Measurements from ENCODE around the gene CRIP1. TPM values are rescaled to one million over a fixed set of nuclear protein-coding genes. Genes with fewer than 3 reads are reported as not detected.

Gene CRIP1
- total RNA-seq, 1 donor from 2014 or later, result 99.3 TPM

DNA sequence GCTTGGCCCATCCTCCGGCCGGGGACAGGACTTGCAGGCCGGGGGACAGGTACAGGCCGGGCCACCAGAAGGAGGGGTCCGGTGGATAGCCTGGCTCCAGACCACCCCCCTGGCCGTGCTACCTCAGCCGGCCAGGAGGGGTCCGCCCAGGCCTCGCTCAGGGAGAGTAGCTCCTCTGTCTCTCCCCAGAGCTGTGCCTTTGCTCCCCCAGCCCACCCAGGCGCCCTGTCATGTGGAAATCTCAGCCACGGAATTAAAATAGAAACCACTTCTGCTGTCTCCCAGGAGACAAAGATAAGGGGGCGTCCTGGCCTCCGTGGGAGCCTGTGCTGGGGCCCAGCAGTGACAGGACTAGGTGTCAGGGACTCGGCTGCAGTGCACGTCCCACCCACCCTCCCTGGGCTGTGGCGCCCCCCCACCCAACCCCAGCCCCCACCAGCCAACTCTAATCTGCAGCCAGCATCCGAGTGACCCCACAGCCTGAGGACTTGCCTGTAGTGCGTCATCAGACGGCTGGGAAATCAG is 15.3 kb upstream of the CRIP1 start:
- Mint-ChIP-seq H3K4me3 (no peak overlapping the region), H3K4me1 (no peaks in the 10 kb centered on the region), H3K27me3 (no peaks in the 10 kb centered on the region), H3K36me3 (ENCODE audit: low read depth) (peaks cover 2% of the 10 kb centered on the region), H3K27ac (no peak overlapping the region), H3K9me3 (no peaks in the 10 kb centered on the region)
- no peak for DNase-seq
- intact Hi-C loops (cut with micrococcal nuclease), result loop anchor here (10.0 kb wide), 1 partner anchor 53 kb away; the partner anchor contains the start of gene TMEM121

DNA sequence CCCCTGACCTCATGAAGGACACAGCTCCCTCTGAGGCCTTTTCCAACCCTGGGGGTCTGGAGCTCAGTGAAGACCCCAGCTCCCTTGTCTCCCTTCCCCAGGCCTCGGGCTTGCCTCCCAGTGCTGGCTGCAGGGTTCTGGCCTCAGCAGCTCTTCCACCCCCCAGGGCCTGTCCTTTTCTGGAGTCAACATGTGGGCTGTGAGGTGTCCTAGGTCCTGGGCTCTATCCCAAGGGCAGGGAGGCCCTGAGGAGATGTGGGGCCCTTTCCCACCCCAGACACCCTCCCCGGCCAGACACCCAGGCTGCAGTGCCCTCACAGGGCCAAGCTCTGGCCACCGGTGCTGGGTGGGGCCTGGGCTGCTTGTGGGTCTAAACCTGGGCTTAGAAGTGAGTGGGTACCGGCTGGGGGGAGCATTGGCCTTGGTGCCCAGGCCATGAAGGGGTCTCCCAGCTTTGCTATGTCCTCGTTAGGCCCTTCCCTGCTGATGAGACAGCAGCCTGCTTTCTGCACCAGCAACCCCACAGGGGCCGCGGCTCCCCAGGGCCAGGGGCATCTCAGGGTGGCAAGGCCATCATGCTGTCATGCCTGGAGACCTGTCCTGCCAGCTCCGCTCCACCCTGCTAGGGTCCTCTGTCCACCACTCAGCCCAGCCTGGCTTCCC is 14.7 kb upstream of the CRIP1 start:
- peaks cover 4% of the 10 kb centered on the region for H3K27me3 Mint-ChIP-seq
- DNase-seq, result no peak
- intact Hi-C loops (cut with micrococcal nuclease), result loop anchor here (10.0 kb wide), 1 partner anchor 53 kb away; the partner anchor contains the start of gene TMEM121
- no peaks in the 10 kb centered on the region for H3K9me3 Mint-ChIP-seq
- no peak overlapping the region for H3K4me3 Mint-ChIP-seq
- H3K27ac Mint-ChIP-seq, result no peak overlapping the region
- H3K4me1 Mint-ChIP-seq, result no peaks in the 10 kb centered on the region
- H3K36me3 Mint-ChIP-seq (ENCODE audit: low read depth), result peaks cover 2% of the 10 kb centered on the region

DNA sequence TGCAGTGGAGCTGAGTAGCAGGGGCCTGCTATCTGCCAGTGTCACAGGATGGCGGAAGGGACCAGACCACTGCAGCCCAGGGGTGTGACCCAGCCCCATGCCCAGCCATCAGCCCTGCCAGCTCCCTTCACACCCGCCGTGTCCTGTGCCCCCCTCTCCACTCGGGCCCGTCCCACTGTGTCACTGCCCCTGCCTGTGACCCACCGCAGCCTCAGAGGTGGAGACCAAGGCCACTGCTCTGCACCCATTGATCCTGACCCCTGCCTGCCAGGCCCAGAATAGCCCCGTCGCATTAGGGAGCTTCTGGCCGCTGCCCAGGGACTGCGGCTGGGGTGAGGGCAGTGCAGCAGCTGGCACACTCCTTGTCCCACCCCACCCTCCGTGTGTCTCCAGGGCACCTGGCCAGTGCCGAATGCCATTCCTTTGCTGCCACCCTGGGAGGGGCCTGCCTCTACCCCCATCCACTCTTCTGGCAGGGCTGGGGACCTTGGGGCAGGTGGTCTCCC is 14.1 kb upstream of the CRIP1 start:
- Mint-ChIP-seq H3K4me3 (no peak overlapping the region), H3K27me3 (peaks cover 10% of the 10 kb centered on the region), H3K36me3 (ENCODE audit: low read depth) (peaks cover 3% of the 10 kb centered on the region), H3K9me3 (peaks cover 4% of the 10 kb centered on the region), H3K4me1 (peaks cover 5% of the 10 kb centered on the region), H3K27ac (no peak overlapping the region)
- intact Hi-C loops (cut with micrococcal nuclease), result loop anchor here (10.0 kb wide), 1 partner anchor 52 kb away; the partner anchor contains the start of gene TMEM121
- DNase-seq, result no peak

DNA sequence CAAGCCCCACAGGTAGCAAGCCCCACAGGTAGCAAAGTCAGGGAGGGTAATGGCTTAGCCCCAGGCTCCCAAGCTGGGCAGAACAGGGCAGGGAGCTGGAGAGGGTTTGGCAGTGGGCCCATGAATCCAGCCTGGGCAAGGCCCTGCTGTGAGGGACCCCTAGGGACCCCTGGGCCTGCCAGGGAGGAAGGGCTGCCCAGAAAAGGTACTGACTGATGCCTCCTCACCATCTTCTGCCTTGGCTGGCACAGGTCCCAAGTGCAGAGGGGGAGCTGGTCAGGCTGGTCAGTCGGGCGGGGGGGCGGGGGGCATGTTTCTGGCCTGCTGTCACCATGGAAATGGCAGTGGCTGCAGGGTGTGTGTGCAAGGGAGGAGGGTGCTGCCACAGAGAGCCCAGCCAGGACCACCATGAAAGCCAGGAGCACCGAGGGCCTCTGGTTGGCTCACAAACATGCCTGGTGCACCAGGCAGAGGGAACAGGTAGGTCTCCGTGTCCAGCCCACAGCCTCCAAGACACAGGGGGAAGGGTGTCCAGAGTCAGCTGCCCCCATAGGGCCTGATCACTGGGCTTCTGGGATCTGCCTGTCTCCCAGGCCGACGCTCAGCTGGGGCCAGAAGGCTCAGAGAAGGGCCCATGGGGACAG is 13.5 kb upstream of the CRIP1 start:
- H3K4me3 Mint-ChIP-seq, result peak overlapping the region; percentile 72
- intact Hi-C loops (cut with micrococcal nuclease), result loop anchor here (10.0 kb wide), 1 partner anchor 52 kb away; the partner anchor contains the start of gene TMEM121
- H3K27ac Mint-ChIP-seq, result no peak overlapping the region
- no peak for DNase-seq
- peaks cover 4% of the 10 kb centered on the region for H3K9me3 Mint-ChIP-seq
- H3K36me3 Mint-ChIP-seq (ENCODE audit: low read depth), result peaks cover 3% of the 10 kb centered on the region
- peaks cover 11% of the 10 kb centered on the region for H3K27me3 Mint-ChIP-seq
- peaks cover 5% of the 10 kb centered on the region for H3K4me1 Mint-ChIP-seq

DNA sequence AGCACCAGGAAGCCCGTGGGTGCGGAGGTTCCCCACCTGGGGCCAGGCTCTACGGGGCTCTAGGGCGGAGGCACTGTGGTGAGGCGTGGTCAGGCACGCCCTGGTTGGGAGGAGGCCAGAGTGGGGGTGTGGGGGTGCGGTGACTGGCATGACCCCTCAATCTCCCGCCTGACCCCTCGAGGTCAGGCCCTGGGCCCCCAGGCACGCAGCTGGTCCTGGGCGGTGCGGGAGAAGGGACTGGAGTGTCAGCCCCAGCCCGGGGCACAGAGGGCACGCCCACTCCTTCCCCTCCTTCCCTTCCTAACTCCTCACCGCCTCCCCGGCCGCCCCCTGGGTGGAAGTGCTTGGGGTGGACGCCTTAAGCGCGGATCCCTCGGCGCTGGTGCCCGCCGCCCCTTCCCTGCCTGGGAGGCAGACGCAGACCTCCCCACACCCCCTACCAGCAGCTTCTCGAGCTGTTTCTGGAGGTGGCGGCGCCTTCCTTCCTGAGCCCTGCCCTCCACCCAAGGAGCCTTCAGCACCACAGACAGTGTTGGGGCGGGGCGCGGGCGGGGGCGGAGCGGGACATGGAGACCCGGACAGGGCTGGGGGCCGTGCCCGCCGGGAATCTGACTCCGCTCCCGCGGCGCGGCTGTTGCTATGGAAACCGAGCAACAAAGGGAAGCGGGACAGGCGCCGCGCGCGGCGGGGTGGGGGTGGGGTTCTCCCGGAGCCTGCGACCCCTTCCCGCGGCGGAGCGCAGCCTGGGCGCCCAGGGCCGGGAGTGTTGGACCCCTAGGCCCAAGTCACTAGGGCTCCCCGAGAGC is 12.8 kb upstream of the CRIP1 start:
- intact Hi-C loops (cut with micrococcal nuclease), result loop anchor here (2.0 to 10.0 kb wide), 2 partner anchors 17 to 51 kb away; partner anchors contain the start of genes TEDC1 and TMEM121
- H3K36me3 Mint-ChIP-seq (ENCODE audit: low read depth), result peaks cover 3% of the 10 kb centered on the region
- peaks cover 11% of the 10 kb centered on the region for H3K27me3 Mint-ChIP-seq
- no peak overlapping the region for H3K27ac Mint-ChIP-seq
- peak; percentile 89 for DNase-seq
- peak overlapping the region; percentile 72 for H3K4me3 Mint-ChIP-seq
- peaks cover 4% of the 10 kb centered on the region for H3K9me3 Mint-ChIP-seq
- H3K4me1 Mint-ChIP-seq, result peaks cover 5% of the 10 kb centered on the region

DNA sequence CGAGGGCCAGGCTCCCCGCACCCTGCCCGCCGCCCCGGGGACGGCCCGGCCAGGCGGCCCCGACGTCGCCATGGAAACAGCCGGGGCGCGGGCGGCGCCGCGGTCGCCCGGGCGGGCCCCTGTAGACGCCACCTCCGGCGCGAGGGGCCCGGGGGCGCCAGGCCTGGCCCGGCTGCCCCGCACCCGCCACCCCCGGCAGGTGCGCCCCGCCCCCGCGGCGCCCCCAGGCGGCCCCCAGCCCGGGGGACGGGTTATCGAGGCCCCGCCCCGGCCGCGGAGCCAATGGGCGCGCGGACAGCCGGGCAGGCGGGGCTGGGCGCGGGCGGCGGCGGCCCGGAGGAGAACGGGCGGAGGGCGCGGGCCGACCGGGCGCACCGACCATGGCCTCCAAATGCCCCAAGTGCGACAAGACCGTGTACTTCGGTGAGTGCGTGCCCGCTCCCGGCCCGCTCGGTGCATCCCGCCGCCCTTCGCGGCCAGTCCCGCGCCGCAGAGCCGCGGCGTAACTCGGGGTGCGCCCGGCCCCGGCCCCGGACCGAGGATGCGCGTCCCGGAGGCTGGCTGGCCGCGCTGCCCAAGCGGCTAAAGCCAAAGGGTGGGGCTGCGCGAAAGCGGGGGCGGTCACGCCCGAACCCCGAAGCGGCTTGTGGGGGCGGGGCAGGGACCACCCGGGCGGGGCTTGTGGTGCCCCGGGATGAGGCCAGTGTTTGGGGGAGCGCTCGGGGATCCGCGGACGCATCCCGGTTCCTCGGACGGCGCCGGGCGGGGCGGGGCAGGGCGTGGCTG is 12.0 kb upstream of the CRIP1 start, which contains the start of gene CRIP2:
Gene CRIP2, plus strand, starts transcription at position 339 of the 786 bp plus-strand sequence. Its CDS starts 42 bp downstream, at position 381.
- peaks cover 5% of the 10 kb centered on the region for H3K4me1 Mint-ChIP-seq
- peaks cover 4% of the 10 kb centered on the region for H3K36me3 Mint-ChIP-seq (ENCODE audit: low read depth)
- H3K9me3 Mint-ChIP-seq, result peaks cover 4% of the 10 kb centered on the region
- DNase-seq, result peak; percentile 89
- H3K4me3 Mint-ChIP-seq, result peak within 1 kb of the TSS; percentile 72
- H3K27ac Mint-ChIP-seq, result no peak within 1 kb of the TSS
- peaks cover 12% of the 10 kb centered on the region for H3K27me3 Mint-ChIP-seq
- intact Hi-C loops (cut with micrococcal nuclease), result loop anchor here (2.0 to 10.0 kb wide), 2 partner anchors 16 to 50 kb away; partner anchors contain the start of genes TEDC1 and TMEM121

DNA sequence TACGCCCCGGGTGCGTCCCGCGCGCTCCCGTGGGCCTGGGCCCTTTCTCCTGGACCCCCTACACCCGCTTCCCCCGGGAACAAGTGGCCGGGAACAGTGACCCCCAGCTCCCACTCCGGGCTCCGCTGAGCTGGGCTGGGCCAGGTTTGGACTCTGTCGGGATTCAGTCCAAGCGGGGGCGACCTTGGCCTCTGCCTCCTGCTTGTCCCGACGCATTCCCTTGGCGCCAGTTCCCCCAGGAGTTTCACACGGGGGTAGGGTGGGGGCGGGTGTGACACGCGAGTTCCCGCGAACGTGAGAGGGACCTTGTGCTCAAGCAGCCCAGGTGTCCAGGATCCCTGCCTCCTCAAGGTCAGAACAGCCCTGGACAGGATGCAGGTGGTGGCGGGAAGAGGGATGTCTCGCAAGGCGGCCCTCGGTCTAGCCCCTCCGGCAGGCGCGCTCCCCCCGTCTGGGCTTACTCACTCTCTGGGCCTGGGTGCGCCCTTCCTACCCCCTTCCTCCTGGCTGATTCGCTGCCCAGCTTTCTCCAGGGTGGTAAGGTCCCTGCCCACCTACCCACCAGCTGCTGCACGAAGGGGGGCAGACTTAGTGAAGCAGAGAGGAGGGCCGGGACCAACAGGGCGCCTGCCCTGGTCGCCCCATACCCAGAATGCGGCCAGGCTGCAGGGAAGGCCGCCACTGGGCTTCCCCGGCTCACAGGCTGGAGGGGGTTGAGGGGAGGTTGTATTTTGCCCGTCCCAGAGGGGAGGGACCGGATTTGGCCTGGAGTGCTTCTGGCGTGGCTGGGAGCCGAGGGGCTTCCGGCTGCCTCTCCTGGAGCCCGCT is 11.2 kb upstream of the CRIP1 start:
- Mint-ChIP-seq H3K9me3 (peaks cover 4% of the 10 kb centered on the region), H3K36me3 (ENCODE audit: low read depth) (peaks cover 5% of the 10 kb centered on the region), H3K27me3 (peaks cover 16% of the 10 kb centered on the region), H3K27ac (no peak overlapping the region), H3K4me1 (peaks cover 8% of the 10 kb centered on the region), H3K4me3 (peak overlapping the region; percentile 28)
- no peak for DNase-seq
- intact Hi-C loops (cut with micrococcal nuclease), result loop anchor here (2.0 to 10.0 kb wide), 2 partner anchors 15 to 49 kb away; partner anchors contain the start of genes TEDC1 and TMEM121

DNA sequence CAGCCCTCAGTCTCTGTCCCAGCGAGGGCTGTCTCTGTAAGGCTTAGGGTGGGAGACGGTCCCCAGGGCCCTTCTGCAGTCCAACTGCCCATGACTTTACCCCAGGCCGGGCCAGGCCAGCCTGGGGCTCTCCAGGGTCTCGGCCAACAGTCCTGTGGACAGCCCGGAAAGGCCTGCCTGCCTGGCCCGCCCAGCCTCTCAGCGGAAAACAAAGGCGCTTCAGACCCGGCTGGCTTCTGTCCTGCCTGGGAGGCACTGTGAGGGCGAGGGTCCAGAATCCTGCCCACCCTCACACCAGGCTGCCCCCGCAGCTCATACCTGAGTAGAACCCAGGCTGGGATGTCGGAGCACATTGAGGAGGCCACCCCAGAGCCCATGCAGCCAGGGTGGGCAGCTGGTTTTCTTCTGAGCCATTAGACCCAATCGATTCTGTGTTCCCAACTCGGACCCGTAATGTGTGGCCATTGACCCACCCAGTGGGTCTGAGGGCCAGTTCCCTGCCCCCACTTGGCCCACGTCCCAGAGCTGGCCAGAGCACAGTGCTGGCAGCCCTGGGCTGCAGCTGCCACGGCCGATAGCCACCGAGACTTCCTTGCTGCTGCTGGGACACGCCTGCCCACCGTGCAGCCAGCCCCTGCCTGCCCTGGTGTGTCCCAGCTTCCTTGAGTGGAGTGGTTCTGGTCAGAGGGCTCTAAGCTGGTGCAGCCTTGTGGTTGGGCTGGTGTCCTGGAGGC is 10.4 kb upstream of the CRIP1 start:
- intact Hi-C loops (cut with micrococcal nuclease), result loop anchor here (10.0 kb wide), 1 partner anchor 49 kb away; the partner anchor contains the start of gene TMEM121
- H3K27ac Mint-ChIP-seq, result no peak overlapping the region

DNA sequence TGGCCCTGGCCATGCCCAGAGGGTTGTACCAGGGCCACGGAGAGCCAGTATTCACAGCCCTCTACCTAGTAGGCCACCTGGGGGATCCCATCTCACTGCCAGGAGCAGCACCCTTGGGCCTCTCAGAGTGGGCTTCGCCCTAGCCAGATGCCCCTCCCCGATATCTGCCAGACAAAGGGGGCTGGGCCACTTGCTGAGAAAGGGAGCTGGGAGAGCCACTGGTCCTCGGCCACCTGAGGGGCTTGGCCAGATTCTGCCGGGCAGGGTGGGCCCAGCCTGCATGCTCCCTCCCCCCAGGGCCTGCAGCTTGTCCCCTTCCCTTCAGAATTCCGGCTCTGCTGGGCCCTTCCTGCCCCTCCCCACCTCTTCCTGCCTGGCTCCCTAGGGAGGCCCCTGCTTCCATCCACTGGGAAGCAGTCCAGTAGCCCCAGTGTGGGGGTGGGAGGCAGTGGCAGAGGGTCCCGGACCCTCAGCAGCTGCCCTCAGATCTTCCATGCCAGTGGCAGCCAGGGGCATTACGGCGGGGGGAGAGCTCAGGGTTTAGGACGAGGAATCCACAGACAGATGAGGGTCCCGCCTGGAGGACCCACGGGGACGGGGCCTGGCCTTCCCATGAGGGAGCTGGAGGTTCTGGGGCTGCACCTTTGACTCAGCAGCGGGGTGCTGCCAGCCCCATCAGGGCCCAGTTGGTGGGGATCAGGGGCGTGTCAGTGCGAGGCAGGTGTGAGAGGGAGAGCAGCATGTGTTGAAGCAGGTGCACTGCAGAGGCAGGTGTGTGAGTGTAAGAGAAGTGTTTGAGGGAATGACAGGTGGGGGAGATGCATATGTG is 9.6 kb upstream of the CRIP1 start:
- Mint-ChIP-seq H3K27me3 (peaks cover 21% of the 10 kb centered on the region), H3K36me3 (ENCODE audit: low read depth) (peaks cover 5% of the 10 kb centered on the region), H3K27ac (peak overlapping the region; percentile 80), H3K4me3 (peak overlapping the region; percentile 36), H3K4me1 (peaks cover 19% of the 10 kb centered on the region), H3K9me3 (peaks cover 4% of the 10 kb centered on the region)
- DNase-seq, result no peak
- intact Hi-C loops (cut with micrococcal nuclease), result loop anchor here (10.0 kb wide), 1 partner anchor 48 kb away; the partner anchor contains the start of gene TMEM121

More for the DNA sequence above, 10.4 kb upstream of the CRIP1 start:
- Mint-ChIP-seq H3K4me3 (no peak overlapping the region), H3K27me3 (peaks cover 21% of the 10 kb centered on the region), H3K4me1 (peaks cover 13% of the 10 kb centered on the region), H3K36me3 (ENCODE audit: low read depth) (peaks cover 5% of the 10 kb centered on the region), H3K9me3 (peaks cover 4% of the 10 kb centered on the region)
- DNase-seq, result no peak

DNA sequence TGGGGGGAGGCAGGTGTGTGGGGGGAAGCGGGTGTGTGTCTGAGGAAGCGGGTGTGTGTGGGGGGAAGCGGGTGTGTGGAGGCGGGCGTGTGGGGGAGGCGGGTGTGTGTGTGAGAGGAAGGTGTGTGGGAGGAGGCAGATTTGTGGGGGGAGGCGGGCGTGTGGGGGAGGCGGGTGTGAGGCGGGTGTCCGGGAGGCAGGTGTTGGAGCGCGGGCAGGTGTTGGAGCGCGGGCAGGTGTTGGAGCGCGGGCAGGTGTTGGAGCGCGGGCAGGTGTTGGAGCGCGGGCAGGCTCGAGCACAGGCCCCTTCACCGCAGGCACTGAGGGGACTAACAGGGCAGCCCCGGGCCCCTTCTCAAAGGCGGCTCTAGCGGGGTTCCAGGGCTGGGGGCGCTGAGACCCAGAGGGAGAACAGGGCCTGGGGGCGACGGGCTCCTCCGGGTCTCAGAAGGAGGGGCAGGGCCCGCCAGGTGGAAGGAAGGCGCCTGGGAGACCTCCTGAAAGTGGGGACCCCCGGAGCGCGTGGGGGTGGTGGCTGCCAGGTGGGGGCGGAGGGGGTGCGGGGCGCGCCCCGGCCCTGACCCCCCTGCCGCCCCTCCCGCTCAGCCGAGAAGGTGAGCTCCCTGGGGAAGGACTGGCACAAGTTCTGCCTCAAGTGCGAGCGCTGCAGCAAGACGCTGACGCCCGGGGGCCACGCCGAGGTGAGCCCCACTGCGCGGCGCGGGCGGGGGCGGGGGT is 8.9 kb upstream of the CRIP1 start:
- peak overlapping the region; percentile 80 for H3K27ac Mint-ChIP-seq
- H3K4me1 Mint-ChIP-seq, result peaks cover 26% of the 10 kb centered on the region
- H3K27me3 Mint-ChIP-seq, result peaks cover 21% of the 10 kb centered on the region
- DNase-seq, result no peak
- intact Hi-C loops (cut with micrococcal nuclease), result loop anchor here (10.0 kb wide), 1 partner anchor 47 kb away; the partner anchor contains the start of gene TMEM121
- H3K9me3 Mint-ChIP-seq, result peaks cover 4% of the 10 kb centered on the region
- peak overlapping the region; percentile 36 for H3K4me3 Mint-ChIP-seq
- peaks cover 5% of the 10 kb centered on the region for H3K36me3 Mint-ChIP-seq (ENCODE audit: low read depth)

Data from activated CD4-positive, alpha-beta T cell treated with anti-CD3 and anti-CD28 coated beads, Interleukin-2, amount 10 ng/mL, durations not matched to agents 24 days and 14 days (primary cell).